Posterior cingulate gyrus (tissue), 11 donors: ENCODE measurements around the gene ATF7.
"Not testable (repeated sequence)": the region's sequence is repeated elsewhere in the genome, so short reads cannot be mapped to it uniquely, and the experiment has no call there.

ENCODE experiments used
- DNase-seq, 10 donors: peaks; one replicate each; pipeline versions ENCODE4 v3.0.0 to v3.0.0-alpha.2; 2020 to 2021; ENCODE audit warnings: mixed read lengths in 3 of 10
- intact Hi-C: fragments of 100-400 bp; cut with DNase I; formaldehyde crosslinking; loops from one replicate; pipeline ENCODE4 v1.15.1; 2023

ATF7 gene

GRCh38 chr12:53625946-53626701 lies at the start of gene ATF7:
Gene ATF7, minus strand, starts transcription at chr12:53626382. Its CDS starts 25,382 bp downstream, at chr12:53601000.
- intact Hi-C loops: loop anchor here (1.0 to 10.0 kb wide), 2 partner anchors 50 to 81 kb away; partner anchors contain the start of gene ATP5MC2
- peak; percentile 97 to 100 (median 98) for DNase-seq

DNA sequence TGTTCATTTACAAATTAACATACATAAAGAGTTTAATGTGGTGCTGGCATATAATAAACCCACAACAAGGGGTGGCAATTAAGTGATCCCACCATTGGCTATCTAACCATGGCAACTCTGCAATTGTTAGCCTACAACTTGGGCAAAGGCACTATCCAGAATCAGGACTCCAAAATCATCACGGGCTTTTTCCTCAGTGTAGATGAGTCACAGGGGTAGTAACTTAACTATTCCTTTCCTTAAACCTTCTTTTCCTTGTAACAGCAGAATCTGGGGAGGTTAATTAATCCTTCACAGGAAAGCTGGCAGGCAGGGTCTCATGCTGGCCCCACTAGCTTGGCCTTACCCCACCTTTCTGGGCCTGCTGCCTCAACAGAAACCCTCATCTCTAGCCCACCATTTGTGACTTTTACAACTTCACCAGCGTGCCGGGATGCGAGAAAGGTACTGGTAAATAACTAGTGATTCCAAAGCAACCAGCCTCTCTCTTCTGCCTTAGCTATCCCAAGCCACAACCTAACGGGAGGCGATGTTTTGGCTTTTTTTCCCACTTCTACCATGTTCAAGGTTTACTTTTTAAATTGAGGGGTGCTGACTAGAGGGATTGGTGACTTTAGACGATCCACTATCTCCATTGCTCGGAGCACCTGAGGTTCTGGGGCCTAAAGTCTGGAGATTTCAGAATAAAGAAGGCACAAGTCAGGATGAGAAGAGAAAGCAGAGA lies 49.0 kb upstream of the ATF7 start:
- no peak for DNase-seq

GRCh38 chr12:53670971-53671370 lies 44.8 kb upstream of the ATF7 start:
- DNase-seq: no peak
- intact Hi-C loops: no loop called here

More for the DNA sequence above, 49.0 kb upstream of the ATF7 start:
- intact Hi-C loops: loop anchor here (5.0 kb wide), 1 partner anchor 73 kb away; no protein-coding TSS in a partner anchor

DNA sequence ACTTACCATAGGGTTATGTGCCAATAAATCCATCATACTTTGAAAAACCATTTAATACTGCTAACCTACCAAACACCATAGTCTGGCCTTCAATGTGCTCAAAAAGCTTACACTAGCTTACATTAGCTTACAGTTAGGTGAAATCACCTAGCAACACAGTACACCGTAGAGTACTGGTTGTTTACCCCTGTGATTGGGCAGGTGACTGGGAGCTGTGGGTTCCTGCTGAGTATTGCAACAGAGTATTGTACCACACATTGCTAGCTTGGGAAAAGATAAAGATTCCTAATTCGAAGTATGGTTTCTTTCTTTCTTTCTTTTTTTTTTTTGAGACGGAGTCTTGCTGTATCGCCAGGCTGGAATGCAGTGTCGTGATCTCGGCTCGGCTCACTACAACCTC lies 44.1 kb upstream of the ATF7 start:
- intact Hi-C loops: no loop called here
- no peak for DNase-seq

- intact Hi-C loops: no loop called here
These were observed 40.9 kb upstream of the ATF7 start for GRCh38 chr12:53667080-53667479.

GRCh38 chr12:53664936-53665335 lies 38.8 kb upstream of the ATF7 start:
- intact Hi-C loops: no loop called here
- DNase-seq: no peak

More at GRCh38 chr12:53667080-53667479, 40.9 kb upstream of the ATF7 start:
- DNase-seq: no peak

DNA sequence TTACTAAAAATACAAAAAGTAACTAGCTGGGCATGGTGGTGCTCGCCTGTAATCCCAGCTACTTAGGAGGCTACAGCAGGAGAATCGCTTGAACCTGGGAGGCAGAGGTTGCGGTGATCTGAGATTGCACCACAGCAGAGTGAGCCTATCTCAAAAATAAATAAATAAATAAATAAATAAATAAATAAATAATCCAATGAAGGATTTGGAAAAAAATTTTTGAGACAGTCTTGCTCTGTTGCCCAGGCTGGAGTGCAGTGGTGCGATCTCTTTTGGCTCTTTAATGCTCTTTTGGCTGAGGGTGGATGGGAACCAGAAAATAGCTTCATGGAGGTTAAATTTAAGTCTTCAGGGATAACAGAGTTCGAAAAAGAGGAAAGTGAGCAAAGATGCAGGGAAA lies 38.0 kb upstream of the ATF7 start:
- intact Hi-C loops: no loop called here
- DNase-seq: no peak

DNA sequence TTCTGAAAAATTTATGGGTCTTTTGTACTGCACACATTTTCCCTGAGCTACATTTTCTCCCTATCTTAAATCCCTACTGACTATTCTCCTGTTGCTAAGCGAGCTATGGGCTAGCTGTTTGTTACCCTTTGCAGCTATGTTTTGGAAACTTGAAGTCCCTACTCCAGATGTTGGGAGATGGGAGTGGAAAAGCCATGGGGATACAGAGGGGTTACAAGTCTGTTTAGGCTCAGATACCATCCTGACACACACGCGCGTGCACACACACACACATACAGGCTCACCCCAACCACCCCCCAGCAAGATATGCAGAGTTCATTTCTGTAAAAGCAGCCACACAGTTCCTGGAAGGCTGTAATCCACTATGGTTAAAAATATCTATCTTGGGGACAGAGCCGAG lies 33.9 kb upstream of the ATF7 start:
- no peak for DNase-seq
- intact Hi-C loops: no loop called here

DNA sequence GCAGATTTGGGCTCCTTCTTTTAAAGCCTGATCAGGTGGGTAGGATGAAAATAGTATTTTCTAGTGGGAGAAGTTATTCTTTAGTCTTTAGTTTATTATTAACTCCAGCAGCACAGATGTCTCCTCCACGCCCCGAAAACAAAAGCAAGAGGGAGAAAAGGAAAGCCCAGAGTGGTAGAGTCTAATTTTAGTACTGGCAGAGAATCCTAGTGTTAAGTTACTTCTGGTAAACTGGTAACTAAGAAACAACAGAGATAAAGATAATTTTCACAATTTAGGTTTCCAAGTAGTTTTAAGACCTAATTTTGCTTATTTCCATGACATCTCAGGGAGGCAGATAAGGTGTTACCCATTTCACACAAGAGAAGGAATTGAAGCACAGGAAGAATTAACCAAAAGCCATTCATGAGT lies 33.4 kb upstream of the ATF7 start:
- intact Hi-C loops: no loop called here

GRCh38 chr12:53659011-53659551 lies 32.9 kb upstream of the ATF7 start:
- intact Hi-C loops: no loop called here

More for the DNA sequence above, 33.4 kb upstream of the ATF7 start:
- no peak for DNase-seq

DNA sequence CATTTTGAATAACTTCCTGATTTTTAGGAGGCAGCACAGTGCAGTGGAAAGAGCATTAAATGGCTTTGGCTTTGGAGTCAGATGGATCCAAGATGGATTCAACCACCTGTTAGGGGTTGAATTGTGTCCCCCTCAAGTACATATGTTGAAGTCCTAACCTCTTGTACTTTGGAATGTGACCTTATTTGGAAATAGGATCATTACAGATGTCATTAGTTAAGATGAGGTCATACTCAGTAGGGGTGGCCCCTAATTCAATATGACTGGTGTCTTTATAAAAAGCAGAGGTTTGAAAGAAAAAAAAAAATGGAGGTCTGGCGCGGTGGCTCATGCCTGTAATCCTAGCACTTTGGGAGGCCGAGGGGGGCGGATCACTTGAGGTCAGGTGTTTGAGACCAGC lies 30.9 kb upstream of the ATF7 start:
- intact Hi-C loops: no loop called here
- no peak for DNase-seq

More at GRCh38 chr12:53659011-53659551, 32.9 kb upstream of the ATF7 start:
- DNase-seq: peak in 7 of 10 donors; percentile 34 to 90 (median 55)

GRCh38 chr12:53653595-53653994 lies 27.4 kb upstream of the ATF7 start:
- intact Hi-C loops: no loop called here

GRCh38 chr12:53652366-53652765 lies 26.2 kb upstream of the ATF7 start:
- DNase-seq: no peak
- intact Hi-C loops: no loop called here

More at GRCh38 chr12:53653595-53653994, 27.4 kb upstream of the ATF7 start:
- no peak for DNase-seq

- intact Hi-C loops: no loop called here
- DNase-seq: no peak
These were observed 25.6 kb upstream of the ATF7 start for GRCh38 chr12:53651737-53652136.

- DNase-seq, intact Hi-C loops: not testable (repeated sequence)
These were observed 20.1 kb upstream of the ATF7 start for GRCh38 chr12:53646300-53646699.

DNA sequence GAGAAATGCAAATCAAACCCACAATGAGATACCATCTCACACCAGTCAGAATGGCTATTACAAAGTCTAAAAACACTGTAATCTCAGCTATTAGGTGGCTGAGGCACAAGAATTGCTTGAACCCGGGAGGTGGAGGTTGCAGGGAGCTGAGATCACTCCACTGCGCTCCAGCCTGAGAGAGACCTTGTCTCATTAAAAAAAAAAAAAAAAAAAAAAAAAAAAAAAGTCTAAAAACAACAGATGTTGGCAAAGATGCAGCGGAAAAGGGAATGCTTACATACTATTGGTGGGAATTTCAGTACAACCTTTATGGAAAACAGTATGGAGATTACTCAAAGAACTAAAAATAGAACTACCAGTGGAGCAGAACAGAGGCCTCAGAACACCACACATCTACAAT lies 19.0 kb upstream of the ATF7 start:
- no peak for DNase-seq
- intact Hi-C loops: no loop called here

- intact Hi-C loops: no loop called here
- DNase-seq: no peak
These were observed 18.0 kb upstream of the ATF7 start for GRCh38 chr12:53644133-53644532.

- intact Hi-C loops: no loop called here
- DNase-seq: no peak
These were observed 17.2 kb upstream of the ATF7 start for GRCh38 chr12:53643232-53643979.

- intact Hi-C loops: no loop called here
- no peak for DNase-seq
These were observed 11.9 kb upstream of the ATF7 start for GRCh38 chr12:53638057-53638456.

DNA sequence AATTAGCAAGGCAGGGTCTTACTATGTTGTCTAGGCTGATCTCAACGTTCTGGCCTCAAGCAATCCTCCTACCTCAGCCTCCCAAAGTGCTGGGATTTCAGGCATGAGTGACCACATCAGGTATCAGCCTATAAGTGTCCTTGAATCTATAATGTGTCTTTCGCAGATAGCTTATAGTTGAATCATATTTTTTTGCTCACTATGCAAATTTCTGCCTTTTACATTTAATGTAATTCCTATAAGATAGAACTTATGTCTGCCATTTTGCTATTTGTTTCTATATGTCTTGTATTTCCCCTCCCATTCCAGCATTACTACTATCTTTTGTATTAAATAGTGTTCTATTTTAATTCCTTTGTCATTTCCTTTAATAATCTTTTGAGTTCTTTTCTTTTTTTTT lies 10.5 kb upstream of the ATF7 start:
- DNase-seq: no peak
- intact Hi-C loops: no loop called here

GRCh38 chr12:53635708-53636107 lies 9.5 kb upstream of the ATF7 start:
- intact Hi-C loops: not testable (repeated sequence)

More at GRCh38 chr12:53635708-53636107, 9.5 kb upstream of the ATF7 start:
- not testable (repeated sequence) for DNase-seq
